ENCODE data around the gene PSG6.
"Not testable (repeated sequence)": the region's sequence is repeated elsewhere in the genome, so short reads cannot be mapped to it uniquely, and the experiment has no call there.

DNA sequence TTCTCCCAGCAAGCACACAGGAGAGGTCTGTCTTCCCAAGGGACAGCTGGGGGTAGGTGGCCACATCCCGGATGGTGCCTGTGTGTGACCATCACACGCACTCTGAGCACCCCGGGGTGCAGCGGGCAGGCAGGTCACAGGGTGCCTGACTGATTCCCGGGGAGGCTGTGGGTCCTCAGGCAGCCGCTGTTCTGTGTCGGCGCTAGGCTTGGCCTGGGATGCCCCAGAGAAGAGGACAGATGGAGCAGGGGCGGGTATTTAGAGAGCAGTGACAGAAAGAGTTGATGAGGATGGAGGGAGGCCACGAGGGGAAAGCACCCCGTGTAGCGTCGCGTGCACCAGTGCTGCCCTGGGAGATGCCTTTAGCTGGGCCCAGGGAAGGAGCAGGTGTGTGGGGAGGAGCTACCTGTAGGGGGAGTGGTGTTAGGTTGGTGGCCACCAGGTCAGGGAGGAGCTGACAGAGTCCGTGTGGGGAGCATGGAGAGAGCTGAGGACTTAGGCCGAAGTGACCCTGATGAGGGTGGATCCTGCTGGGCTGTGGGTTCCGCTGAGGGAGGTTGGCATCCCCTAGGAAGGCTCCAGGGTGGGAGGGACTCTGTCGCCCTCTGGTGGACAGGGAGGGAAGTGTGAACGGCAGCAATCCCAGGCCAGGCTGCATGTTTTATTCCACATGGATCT lies 60.7 kb downstream of the PSG6 start:
- TF ChIP-seq RARB (CRISPR knock-in tag; IDR thresholded peaks at IDR 0.05); ZC3H10 (CRISPR knock-in tag; IDR thresholded peaks at IDR 0.05); ZNF8 (CRISPR knock-in tag; IDR thresholded peaks at IDR 0.05); ZFP3 (CRISPR knock-in tag; IDR thresholded peaks at IDR 0.05); BACH2 (CRISPR knock-in tag; IDR thresholded peaks at IDR 0.05; ENCODE audit: borderline replicate concordance); ESRRG (CRISPR knock-in tag; IDR thresholded peaks at IDR 0.05); ARNTL (CRISPR knock-in tag; IDR thresholded peaks at IDR 0.05; ENCODE audit: borderline replicate concordance, low read depth); CSDC2 (CRISPR knock-in tag; IDR thresholded peaks at IDR 0.05); PPARA (CRISPR knock-in tag; IDR thresholded peaks at IDR 0.05; ENCODE audit: borderline replicate concordance); GLIS3 (CRISPR knock-in tag; IDR thresholded peaks at IDR 0.05); TCF4 (CRISPR knock-in tag; IDR thresholded peaks at IDR 0.05; ENCODE audit: borderline replicate concordance): not testable (repeated sequence)
- TF ChIP-seq, protein P1, sequence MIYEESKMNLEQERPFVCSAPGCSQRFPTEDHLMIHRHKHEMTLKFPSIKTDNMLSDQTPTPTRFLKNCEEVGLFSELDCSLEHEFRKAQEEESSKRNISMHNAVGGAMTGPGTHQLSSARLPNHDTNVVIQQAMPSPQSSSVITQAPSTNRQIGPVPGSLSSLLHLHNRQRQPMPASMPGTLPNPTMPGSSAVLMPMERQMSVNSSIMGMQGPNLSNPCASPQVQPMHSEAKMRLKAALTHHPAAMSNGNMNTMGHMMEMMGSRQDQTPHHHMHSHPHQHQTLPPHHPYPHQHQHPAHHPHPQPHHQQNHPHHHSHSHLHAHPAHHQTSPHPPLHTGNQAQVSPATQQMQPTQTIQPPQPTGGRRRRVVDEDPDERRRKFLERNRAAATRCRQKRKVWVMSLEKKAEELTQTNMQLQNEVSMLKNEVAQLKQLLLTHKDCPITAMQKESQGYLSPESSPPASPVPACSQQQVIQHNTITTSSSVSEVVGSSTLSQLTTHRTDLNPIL (CRISPR knock-in tag; IDR thresholded peaks at IDR 0.05; ENCODE audit: low read depth), result not testable (repeated sequence)
- TF ChIP-seq, protein P2, sequence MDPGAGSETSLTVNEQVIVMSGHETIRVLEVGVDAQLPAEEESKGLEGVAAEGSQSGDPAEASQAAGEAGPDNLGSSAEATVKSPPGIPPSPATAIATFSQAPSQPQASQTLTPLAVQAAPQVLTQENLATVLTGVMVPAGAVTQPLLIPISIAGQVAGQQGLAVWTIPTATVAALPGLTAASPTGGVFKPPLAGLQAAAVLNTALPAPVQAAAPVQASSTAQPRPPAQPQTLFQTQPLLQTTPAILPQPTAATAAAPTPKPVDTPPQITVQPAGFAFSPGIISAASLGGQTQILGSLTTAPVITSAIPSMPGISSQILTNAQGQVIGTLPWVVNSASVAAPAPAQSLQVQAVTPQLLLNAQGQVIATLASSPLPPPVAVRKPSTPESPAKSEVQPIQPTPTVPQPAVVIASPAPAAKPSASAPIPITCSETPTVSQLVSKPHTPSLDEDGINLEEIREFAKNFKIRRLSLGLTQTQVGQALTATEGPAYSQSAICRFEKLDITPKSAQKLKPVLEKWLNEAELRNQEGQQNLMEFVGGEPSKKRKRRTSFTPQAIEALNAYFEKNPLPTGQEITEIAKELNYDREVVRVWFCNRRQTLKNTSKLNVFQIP (CRISPR knock-in tag; IDR thresholded peaks at IDR 0.05; ENCODE audit: borderline replicate concordance, low read depth), result not testable (repeated sequence)
- TF ChIP-seq, protein P3, sequence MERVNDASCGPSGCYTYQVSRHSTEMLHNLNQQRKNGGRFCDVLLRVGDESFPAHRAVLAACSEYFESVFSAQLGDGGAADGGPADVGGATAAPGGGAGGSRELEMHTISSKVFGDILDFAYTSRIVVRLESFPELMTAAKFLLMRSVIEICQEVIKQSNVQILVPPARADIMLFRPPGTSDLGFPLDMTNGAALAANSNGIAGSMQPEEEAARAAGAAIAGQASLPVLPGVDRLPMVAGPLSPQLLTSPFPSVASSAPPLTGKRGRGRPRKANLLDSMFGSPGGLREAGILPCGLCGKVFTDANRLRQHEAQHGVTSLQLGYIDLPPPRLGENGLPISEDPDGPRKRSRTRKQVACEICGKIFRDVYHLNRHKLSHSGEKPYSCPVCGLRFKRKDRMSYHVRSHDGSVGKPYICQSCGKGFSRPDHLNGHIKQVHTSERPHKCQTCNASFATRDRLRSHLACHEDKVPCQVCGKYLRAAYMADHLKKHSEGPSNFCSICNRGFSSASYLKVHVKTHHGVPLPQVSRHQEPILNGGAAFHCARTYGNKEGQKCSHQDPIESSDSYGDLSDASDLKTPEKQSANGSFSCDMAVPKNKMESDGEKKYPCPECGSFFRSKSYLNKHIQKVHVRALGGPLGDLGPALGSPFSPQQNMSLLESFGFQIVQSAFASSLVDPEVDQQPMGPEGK (CRISPR knock-in tag; IDR thresholded peaks at IDR 0.05; ENCODE audit: borderline replicate concordance), result not testable (repeated sequence)

All from SK-N-SH treated with all-trans-retinoic acid at 6 μM for 48 hours (cell line).